ENCODE measurements around the gene AMMECR1L.
"Not testable (repeated sequence)": the region's sequence is repeated elsewhere in the genome, so short reads cannot be mapped to it uniquely, and the experiment has no call there.

AMMECR1L gene

DNA sequence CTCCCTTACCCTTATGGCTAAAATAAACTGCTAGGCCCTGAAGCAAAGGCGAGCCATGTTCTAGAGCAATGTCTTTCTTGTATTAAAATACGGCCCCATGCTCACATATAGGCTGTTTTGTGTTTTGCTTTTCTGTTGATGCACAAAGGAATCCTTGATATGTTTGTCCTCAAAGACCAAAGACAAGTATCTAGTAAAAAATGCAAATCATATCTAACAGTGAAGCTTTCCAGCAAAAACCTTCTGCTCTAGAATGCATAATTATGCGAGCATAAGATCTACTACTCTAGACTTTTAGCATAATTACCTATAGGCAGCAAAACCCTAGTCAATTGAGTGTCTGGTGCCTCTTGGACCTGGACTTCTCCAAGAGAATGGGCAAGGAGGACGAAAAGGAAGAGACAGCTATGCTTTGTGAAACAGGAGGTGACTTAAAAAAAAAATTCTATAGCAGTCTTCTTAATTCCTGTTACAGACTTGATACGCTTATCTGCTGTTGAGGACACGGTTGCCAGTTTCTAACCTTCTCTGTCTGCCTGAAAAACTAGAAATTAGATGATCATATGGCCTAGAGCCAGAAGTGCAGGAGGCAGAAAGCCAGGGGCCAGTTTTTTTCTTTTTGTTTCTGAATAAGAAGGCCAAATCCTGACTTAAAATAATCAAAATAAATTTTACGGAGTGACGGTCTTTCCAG is 1.5 kb upstream of the AMMECR1L start:
- DNase-seq (ENCODE audit: low spot score) = no peak

DNA sequence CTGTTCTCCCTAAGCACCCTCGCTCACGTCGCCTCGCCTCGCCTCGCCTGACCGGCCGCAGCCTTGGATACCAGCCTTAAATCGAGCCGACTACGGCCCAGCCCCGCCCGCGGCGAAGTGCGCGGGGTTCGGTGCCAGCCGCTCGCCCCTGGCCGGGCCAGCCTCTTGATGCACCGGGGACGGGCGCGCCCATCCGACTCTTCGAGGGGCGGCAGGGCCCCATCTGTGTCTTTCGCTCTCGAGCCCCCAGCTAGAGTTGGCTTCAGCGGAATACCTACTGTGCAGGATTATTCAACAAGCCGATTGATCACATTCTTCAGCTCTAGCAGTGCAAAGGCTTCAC is 808 bp upstream of the AMMECR1L start:
- DNase-seq (ENCODE audit: low spot score) = not testable (repeated sequence)

DNA sequence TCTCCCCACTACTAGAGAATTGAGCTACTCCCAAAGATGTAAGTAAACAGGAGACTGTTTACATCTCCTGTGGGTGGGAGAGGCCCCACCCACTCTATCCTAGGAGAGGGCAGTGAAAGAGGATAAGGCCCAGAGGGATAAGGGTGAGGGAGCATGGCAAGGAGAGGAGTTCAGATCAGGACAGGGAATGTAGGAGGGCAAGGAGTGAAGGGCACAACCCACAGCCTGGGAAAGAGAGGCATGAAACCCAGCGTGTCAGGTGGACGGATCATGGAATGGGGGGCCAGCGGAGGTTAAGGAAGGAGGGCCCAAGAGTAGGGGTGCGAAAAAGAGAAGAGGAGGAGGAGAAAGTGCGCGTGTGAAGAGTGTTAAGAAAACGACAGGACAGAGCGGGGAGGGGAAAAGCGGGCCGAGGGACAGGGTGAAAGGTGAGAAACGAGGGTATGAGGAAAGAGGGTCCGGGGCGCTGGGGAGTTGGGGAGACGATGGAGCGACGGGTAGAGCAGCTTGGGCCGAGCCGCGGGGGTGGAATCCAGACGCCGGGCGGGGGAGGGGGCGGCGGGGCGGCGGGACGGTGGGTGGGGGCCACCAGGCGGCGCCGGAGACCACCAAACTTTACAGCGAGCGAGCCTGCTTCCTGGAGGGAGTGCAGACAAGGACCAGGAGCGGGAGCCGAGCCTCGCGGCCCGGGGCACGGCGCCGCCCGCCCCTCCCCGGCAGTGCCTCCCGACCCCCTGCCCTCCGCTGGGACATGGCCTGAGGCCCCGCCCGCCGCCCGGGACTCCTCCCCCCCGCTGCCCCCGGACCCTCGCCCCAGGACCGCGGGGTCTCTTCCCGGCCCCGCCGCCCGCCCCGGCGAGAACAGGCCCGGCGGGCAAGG is 655 bp downstream of the AMMECR1L start:
- not testable (repeated sequence) for DNase-seq (ENCODE audit: low spot score)

DNA sequence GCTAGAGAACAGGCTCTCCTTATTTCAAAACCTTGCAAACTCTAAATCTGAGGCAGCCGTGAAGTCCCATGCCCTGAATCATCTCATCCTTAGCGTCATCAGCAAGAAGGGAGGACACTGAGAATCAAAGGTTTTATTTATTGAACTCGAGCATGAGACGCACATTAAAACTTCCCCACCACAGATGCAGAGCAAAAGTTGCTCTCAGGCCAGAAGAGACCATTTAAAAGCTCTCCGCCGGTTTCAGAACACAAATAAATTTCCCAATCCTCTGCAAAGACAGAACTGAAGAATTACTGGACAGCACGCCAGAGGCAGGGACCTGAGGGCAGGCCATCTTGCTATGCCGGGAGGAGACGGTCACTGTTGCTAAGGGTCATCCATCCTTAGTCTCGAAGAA is 1.3 kb downstream of the AMMECR1L start:
- DNase-seq (ENCODE audit: low spot score) = peak; percentile 24

DNA sequence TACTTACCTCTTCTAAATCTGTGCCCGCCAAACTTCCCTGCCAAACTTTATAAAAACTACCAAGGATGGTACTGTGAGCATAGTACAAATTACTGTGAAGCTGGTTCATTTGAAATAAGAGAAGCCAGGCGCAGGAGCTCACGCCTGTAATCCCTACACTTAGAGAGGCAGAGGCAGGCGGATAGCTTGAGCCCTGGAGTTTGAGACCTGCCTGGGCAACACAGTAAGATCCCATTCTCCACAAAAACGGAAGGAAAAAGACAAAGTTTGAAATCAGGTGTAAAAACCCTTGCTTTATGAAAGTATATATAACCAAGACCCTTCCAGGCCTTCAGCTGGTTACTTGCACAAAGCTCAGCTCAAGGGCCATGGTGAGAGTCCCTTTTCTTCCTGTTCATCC is 5.9 kb downstream of the AMMECR1L start:
- no peak for DNase-seq (ENCODE audit: low spot score)

DNA sequence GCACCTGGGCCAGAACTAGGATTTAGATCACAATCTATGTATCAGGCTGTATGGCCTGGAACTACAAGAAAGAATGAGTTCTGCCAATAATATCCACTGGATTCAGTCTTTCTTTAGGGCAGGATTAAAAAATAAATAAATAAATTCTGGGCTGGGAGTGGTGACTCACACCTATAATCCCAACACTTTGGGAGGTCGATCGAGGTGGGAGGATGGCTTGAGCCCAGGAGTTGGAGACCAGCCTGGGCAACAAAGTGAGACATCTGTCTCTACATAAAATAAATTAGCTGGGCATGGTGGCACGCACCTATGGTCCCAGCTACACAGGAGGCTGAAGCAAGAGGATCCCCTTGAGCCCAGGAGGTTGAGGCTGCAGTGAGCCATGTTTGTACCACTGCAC is 8.1 kb downstream of the AMMECR1L start:
- no peak for DNase-seq (ENCODE audit: low spot score)

DNA sequence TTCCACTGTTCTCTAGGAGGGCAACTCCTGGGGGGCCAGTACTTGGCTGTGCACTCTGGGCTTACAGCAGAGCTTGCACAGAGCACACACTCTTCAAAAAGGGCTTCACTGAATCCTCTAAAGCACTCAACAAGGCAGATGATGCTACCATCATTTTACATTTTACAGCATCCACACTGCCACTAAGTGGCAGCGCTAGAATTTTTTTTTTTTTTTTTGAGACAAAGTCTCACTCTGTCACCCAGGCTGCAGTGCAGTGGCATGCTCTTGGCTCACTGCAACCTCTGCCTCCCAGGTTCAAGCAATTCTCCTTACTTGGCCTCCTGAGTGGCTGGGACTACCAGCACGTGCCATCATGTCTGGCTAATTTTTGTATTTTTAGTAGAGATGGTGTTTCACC is 8.6 kb downstream of the AMMECR1L start:
- no peak for DNase-seq (ENCODE audit: low spot score)

DNA sequence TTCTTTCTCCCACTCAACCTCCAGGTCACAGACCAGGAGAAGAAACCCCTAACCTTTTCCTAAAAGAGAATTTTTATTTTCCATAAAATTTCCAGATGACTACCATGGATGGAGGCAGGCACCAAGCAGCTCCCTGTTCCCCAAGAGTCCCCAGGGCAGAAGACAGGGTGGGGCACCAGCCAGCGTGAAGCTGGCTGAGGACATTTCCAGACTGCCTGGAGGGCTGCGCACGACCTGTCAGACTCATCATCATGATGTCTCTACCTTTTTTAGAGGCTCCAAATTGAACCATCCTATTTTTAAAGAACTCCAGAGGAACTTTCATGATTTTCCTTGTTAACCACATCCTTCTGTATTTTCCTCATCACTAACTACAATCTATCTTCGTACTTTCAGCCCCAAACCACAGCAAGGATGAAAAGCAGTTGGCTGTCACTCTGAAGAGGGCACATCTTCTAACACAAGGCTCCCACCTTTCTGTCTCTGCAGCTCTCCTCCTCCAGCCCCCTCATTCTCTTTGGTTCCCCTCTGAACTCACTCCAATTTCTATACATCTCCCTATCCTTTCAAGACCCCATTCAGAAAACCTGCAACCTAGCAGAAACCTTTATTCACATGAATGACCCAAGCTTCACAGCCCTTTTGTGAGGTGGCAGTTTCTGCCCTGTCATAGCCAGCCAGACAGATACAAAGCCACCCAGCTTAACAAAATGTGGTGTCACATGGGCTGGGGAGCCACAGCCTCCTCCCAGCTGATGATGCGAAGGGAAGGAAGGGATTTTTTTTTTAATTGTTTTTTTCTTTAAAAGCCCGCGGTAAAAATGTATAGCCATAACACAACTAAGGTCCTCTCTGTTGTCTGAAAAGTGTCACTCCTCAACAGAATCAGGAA is 11.1 kb downstream of the AMMECR1L start:
- no peak for DNase-seq (ENCODE audit: low spot score)

DNA sequence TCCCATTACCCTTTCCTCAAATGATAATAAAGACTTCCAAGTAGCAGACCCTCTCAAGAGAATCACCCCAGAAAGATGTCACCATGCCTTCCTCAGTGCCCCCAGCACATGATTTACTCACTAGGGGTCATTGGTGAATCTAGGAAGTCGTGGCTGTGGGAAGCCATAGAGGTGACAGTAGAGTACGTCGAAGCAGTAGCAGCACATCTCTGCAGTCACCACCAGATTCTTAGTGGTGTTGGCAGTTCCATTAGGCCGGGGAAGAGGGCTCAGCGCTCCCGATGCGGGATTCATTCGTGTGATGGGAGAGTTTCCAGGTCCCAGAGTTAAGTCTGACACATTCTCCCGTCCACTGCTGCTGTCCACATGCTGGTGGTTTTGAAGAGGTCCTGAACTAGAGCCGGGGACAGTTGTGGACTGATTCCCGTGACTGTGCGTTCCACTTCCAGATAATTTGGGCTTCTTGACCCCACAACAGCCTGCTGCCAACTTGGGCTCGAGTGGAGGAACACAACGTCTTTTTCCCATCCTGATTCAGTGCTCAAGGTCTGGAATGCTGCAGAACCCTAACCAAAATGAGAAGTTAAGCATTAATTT is 12.0 kb downstream of the AMMECR1L start:
- DNase-seq (ENCODE audit: low spot score) = no peak

DNA sequence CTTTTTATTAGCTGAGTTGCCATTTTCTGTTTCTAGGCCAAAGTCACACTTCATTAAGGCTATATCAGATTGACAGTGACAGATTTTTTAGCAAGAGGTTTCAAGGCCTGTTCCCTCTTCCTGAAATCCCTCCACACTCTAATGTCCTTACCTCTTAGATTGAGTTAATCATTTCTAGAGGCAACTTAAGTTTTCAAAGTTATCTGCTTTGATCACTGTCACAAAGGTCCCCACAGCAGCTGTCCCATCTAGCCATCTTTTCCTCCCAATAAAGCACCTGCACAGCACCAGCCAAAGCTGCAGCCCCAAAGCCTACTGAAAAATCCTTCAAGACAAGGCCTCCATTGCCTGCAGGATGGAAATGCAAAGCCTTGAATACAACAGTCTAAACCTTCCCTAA is 13.4 kb downstream of the AMMECR1L start:
- no peak for DNase-seq (ENCODE audit: low spot score)

DNA sequence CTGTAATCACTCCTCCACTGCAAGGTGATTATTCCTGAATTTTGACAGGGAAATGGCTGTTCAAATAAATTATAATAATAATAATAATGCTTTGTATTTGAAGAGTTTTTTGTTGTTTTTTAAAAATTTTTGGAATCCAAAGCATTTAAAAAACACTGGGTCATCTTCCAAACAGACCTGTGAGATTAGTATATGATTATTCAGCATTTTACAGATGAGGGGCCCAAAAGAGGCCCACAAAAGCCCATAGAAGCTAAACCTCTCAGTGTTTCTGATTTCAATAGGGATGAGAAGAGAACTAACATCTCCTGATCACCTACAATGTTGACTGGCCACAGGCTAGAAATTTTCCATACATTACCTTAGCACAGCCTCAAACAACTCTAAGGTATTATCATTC is 19.8 kb downstream of the AMMECR1L start:
- no peak for DNase-seq (ENCODE audit: low spot score)

DNA sequence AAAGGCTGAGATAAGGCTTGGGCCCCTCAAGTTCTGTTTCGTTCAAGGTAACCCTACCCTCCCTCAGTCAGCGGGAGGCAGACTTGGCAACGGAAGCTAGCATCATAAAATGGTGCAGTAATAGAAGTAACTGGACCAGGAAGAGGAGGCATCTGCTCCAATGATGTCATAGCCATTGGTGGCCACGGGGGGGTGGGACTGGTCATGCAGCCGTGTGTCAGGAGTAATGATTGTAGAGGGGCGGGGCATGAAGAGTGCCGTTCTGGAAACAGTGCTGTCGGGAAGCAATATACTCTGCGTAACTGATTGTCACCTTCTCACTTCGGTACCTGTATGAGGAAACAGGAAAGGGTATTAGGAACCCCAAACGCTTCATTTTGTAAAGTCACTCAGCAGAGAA is 20.9 kb downstream of the AMMECR1L start:
- DNase-seq (ENCODE audit: low spot score) = peak; percentile 46

DNA sequence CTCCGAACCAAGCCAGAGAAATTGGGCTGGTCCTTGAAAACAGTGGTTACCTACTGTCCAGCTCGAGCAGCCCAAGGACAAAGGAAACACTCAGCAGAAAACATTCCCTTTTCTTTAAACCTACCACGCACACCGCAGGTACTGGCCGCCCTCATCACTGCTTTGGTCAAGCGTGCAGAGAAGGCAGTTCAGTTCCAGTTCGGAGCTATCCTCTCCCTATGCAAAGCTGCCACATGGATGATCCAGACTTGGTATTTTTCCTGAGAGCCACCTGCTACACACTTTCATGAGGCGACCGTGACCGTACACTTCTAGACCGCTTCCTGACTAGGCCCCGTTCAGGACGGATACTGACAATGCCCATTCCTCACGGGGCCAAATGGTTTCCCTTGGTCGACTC is 23.5 kb downstream of the AMMECR1L start:
- no peak for DNase-seq (ENCODE audit: low spot score)

DNA sequence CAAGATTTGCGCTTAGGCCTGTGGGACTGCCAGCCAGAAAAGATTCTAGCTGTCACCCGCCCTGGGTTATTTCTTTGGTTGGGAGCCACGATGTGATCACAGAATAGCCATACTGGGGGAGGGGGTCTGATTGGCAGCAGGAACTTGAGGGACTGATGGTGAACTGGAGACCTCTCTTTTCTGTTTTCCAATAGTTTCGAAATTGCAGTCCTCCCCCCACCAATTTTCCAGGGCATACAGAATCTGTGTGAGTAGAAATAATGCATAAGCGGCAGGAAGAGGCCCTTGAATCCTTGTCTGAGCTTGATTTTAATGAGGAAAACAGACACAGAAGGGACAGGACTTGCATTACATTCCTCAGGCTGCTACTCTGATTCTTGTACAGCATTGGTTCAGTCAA is 25.6 kb downstream of the AMMECR1L start:
- no peak for DNase-seq (ENCODE audit: low spot score)

DNA sequence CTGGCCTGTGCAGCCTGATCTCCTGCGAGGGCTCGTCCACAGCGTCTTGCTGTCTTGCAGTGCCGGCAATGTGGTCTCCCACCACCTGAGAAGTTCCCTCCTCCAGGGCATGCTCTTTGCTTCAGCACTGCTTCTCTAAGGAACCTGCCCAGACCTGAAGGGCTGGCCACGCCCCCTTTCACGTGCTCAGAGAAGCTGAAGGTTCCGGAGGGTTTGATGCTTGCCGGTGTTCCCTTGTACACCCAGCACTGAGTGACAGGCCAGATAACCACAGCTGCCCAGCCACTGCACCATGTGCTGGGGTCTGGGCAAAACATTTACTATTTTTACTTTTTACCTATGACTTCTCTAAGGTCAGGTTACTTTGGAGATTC is 26.1 kb downstream of the AMMECR1L start:
- peak; percentile 59 for DNase-seq (ENCODE audit: low spot score)

DNA sequence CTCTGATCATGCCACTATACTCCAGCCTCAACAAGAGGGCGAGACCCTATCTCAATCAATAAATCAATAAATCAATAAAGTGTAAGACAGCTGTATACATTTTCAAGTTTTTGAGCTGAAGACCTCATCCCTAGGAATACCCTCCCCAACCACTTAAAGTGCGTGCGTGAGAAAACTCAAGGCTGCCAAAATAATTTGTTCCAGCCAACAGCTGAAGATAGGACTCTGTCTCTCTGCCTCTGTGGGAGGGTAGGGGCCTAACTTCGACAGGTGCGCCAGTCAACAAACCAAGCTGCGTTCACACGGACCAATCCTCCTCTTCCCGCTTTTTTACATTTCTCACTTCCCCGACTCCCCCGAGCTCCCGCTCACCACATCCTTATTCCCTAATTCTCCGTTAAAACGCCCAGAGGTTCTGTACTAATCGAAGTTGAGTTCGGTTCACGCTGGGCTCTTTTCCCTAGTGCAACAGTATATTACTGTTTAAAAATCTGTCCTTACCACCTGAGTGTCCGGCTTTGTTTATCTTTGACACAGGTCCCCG is 28.4 kb downstream of the AMMECR1L start:
- peak; percentile 27 for DNase-seq (ENCODE audit: low spot score)

DNA sequence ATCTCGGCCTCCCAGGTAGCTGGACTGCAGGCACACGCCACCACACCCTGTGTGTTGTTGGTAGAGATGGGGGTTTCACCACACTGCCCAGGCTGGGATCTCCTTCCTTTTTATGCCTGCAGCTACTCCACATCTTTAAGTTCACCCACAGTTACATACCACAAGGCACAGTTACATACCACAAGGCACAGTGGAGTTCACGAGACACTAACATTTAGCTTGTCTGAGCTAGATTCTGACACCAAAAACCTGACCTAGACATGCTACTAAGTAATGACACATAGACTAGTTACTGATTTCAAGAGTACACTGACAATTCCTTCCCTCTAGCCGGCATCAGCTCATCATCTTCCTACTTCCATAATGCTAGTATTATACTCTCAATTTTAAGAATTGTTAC is 32.1 kb downstream of the AMMECR1L start:
- peak; percentile 52 for DNase-seq (ENCODE audit: low spot score)

DNA sequence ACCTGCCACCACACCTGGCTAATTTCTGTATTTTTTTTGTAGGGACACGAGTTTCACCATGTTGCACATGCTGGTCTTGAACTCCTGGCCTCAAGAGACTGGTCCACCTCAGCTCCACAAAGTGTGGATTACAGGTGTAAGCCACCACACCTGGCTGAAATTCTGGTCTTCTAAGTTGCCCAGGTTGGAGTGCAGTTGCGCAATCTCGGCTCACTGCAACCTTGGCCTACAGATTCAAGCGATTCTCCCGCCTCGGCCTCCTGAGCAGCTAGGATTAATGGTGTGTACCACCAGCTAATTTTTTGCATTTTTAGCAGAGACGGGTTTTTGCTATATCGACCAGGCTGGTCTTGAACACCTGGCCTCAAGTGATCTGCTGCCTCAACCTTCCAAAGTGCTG is 33.4 kb downstream of the AMMECR1L start:
- DNase-seq (ENCODE audit: low spot score) = no peak

DNA sequence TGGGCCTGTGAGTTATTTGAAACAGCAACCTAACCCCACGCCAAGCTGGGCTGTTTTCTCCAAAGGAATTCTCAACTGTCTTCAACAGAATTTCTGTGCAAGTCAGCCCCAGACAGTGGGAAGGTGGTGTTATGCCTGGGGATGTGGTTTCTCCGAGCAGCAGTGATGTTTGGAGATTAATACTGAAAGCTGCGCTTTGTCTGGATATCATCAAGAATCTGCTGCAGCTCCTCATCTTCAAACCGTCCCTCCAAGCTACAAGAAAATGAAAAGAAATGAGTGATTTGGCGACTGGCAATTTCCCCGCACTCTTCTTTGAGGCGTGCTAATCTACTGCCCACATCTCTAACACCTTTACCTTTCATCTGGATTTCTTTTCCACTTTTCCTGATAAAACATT is 37.8 kb downstream of the AMMECR1L start:
- no peak for DNase-seq (ENCODE audit: low spot score)

DNA sequence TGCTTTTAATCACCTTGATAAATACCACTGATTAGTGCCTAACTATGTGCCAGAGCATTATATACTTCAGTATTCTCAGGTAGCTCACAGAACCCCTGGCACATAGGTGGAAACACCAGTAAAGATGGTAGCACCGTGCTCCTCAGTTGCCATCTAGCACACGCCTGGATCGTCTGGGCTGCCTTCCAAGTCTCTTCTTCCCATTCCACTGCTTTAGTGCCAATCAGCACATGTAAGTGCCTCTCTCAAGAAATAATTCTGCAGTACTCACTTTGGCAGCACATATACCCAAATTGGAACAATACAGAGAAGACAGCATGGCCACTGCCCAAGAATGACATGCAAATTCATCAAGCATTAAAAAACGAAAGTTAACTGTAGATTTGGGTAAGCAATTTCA is 40.8 kb downstream of the AMMECR1L start:
- DNase-seq (ENCODE audit: low spot score) = no peak

DNA sequence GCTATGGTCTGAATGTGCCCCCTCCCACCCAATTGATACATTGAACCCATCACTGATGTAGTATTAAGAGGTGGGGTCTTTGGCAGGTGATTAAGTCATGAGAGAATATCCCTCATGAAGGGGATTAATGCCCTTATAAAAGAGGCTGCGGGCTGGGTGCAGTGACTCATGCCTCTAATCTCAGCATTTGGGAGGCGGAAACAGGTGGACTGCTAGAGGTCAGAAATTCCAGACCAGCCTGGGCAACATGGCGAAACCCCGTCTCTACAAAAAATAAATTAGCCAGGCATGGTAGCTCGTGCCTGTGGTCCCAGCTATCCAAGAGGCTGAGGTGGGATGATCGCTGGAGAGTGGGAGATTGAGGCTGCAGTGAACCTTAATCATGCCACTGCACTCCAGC is 42.1 kb downstream of the AMMECR1L start:
- no peak for DNase-seq (ENCODE audit: low spot score)

All from kidney tubule cell (primary cell).